GM18907 (cell line): ENCODE results near the gene ULBP1.
"Not testable (repeated sequence)": the region's sequence is repeated elsewhere in the genome, so short reads cannot be mapped to it uniquely, and the experiment has no call there.

ENCODE experiments used
- ATAC-seq: cut with Tn5 transposase; IDR thresholded peaks from one replicate; pipeline ENCODE4 v1.9.1; 2021; ENCODE audit warnings: mild to moderate bottlenecking, moderate library complexity; ENCODE audit not compliant: unreplicated experiment

ULBP1 gene, protein sequence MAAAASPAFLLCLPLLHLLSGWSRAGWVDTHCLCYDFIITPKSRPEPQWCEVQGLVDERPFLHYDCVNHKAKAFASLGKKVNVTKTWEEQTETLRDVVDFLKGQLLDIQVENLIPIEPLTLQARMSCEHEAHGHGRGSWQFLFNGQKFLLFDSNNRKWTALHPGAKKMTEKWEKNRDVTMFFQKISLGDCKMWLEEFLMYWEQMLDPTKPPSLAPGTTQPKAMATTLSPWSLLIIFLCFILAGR

DNA sequence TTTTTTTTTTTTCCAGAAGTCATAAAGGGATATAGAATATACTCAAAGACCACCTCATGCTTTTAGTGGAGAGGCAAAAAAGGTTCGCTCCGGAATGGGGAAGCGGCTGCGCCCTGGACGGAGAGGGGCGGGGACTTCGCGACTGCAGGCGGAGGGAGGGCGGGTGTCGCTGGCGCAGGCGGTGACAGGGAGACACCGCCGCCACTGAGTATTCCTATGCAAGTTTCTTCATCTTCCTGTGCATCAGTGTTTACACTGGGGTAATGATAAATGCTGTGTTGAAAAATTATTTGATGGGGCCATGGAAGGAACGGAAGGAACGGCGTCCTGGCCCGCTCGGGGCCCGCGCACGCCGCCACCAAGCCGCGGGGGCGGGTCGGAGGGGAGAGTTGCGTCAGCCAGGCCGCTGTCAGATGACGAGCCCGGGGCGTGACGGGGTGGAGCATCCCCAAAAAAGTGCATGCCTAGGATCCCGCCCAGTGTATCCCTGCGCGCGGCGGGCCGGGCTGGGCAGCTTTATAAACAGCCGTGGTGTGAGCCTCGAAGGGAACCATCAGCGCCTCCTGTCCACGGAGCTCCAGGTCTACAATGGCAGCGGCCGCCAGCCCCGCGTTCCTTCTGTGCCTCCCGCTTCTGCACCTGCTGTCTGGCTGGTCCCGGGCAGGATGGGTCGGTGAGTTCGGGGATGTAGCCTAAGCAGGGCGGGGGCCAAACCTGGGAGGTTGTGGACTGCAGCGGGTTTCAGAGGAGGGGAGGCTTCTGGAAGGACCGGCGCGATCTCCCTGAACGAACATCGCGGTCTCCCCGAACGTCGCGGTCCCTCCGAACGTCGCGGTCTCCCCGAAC is at the start of gene ULBP1:
Gene ULBP1 (plus strand): TSS at position 482 of the 846 bp plus-strand sequence. CDS start 107 bp downstream, at position 589.
- ATAC-seq: peak; percentile 52

DNA sequence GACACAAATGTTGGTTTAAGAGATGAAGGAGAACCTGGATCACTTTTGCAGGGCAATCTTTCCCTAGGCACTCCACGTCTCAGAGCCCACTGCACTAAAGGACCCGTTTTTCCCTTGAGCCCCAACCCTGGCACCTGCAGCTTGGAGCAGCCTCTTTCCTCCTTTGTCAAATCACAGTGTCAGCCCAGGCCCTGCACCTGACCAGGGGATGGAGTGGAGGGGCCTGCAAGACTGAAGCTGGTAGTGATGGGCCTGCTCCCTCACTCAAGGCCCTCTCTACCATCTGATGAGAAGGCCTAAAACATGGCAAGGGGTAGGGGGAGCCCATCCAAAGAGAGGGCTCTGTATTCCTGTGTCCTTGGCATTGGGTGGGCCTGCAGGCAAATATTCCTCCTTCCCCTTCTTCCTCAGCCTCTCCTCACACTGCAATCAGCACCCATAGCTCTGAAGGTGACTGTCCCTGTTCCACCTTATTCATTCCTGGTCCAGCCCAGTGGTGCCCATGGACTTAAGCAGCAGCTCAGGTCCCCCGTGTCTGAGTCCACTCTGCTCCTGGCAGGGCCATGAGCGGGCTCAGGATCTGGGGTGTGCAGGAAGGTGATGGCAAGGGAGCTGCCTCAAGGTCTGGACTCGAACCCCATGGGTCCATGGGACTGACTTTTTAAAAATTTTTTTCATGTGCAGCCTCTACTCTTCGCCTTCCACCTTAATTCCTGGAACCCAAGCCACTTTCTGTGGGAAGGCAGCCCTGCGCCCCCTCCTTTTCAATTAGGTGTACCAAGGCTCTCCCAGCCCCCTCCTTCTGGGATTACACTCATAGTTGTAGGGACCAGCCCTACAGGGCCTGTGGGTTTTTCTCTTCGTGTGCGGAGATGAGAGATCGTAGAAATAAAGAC is 47.5 kb upstream of the ULBP1 start:
- no peak for ATAC-seq

DNA sequence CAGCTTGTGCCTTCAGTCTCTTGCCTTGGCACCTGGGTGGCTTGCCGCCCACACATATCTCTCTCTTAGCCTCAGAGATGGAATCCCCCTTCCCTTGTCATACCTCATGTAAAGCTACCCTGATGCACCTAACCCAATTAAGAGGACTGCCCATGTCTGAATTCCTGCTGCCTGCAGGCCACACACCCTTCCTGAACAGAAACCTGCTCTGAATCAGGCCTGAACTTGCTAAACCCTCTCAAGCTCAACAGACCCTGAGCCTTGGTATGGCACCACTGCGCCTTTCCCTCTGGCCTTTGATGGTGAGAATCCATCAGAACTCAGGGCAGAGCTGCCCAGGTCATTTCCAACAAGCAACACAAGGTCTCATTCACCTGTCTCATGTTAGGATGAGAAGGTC is 46.1 kb upstream of the ULBP1 start:
- no peak for ATAC-seq

DNA sequence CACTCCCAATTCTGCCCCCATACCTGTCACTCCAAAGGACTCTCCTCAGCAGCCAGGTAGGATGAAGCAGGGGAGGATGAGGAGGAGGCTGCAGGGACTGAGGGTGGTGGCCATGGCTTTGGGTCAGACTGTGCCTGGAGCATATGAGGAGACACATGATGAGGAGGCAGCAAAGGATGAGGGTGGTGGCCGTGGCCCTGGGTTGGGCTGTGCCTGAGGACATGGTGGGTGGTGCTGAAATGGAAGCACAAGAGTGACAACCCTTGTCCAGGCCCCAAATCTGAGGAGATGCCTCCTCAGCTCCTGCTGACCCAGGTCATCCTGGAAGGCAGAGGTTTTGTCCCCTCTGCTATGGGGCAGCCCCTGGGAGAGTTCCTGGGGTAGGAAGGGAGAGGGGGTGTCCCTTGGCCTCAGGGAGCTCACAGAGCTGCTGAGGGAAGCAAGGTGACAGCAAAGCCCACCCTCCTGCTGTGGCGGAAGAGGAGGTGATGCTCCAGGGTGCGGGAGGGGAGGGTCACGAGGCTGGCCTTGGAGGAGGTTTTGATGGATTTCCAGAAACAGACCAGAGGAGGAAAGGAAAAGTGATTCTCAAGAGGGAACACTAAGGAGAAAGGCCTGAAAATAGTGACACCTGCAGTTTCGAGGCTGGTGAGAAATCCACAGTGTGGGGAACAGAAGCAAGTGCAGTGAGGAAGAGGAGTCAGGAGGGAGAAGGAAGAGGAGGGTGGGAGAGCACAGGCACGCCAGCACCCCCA is 45.4 kb upstream of the ULBP1 start:
- ATAC-seq: no peak

DNA sequence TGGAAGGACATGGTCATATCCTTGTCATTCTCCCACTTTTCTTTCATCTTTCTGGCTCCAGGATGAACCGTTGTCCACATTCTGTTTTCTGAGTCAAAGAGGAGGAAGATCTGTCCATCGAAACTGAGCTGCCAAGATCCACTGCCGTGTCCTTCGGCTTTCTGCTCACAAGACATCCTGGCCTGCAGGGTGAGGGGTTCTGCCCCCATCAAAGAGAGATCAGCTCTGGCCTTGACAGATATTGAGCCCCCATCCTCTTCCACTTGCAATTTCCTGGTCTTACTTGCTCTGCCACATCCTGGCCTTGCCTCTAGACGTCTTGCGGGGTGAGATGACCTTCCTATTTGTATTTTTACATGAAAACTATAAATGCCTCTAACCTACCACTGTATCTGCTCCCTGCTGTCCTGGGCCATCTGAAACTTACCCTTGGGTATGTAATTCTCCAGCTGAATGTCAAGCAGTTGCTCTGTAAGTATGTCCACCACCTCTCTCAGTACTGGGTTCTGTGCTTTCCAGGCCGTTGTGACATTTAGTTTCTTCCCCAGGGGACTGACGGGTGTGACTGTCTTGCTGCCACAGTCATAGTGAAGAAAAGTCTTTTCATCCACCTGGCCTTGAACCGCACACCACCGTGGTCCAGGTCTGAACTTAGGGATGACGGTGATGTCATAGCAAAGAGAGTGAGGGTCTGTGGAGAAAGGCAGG is 44.5 kb upstream of the ULBP1 start:
- ATAC-seq: not testable (repeated sequence)

DNA sequence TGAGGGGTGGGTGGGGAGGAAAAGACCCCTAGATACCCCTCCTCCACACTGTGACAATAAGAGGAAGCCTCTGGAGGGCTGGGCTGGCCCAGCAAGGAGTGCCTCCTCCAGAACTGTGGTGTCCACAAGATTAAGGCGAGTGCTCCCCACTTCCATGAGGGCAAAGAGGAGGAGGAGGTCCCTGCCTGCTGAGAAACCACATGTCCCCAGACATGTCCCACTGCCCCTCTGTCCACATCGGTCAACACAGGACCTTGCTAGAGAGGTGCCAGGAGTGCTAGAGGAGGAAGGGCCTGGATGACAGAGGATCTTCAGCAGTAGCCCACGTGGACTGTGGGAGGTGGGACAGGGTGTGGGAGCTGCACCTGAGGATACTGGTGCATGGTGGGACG is 43.9 kb upstream of the ULBP1 start:
- ATAC-seq: no peak

DNA sequence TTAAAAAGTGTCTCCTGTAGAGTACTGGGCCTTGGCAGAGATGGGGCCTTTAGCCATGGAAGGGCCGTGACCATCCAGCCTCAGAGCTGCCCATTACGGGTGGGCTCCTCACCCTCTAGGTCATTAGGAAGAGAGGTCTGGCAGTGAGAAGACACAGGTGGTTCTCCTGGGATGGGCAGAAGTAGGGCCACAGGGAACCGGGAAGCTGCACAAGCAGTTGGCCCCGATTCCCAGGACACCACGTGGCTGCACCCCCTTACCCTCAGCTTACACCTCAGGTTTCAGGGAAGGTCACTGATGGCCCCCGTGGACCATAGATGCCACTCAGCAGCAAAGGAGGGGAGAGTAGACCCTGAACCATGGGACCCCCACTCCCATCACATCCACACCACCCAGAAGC is 42.4 kb upstream of the ULBP1 start:
- ATAC-seq: no peak

DNA sequence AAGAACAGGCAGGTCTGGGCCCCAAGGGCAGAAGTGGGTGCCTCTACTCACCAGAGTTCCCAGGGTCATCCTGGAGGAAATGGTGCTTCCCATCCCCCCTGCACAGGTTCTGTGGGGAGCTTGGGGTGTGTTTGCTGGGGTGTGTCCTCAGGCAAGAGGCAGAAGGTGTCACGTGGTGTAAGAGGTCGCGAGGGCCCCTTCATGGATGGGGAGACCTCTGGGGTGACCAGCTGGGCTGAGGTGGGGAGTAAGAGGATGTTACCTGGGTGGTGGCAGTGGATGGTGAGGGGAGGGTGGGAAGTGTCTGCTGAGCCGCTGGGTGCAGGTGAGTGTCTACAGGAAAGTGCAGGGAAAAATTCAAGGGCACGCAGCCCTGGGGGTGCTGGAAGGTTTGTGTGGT is 41.7 kb upstream of the ULBP1 start:
- ATAC-seq: not testable (repeated sequence)

DNA sequence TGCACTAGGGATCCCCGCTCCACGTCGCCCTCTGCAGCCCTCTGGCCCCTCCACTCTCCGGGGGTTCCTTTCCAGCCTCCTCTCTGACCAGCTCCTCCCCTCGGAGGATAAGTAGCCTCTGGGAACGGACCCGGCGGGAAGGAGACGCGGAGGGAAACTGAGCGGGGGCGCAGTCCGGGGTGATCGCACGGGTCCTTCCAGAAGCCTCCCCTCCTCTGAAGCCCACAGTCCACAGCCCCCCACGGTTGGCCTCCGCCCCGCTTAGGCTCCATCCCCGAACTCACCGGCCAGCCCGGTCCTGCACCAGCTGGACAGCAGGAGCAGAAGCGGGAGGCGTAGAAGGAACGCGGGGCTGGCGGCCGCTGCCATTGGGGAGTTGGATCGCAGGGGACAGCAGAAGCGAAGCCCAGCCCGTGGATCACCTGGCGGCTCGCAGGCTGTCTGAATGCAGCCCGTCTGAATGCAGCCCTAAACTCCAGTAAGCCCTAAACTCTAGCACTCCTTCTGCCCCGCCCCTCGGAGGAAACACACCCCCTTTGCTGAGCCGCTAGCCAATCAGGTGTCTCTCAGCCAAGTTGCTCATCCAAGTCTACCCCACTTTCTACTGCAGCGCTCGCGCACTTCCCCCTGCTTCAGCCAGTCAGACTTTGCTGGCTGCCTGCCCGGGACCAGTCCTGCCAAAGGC is 41.0 kb upstream of the ULBP1 start, which contains the start of gene RAET1G:
Gene RAET1G (minus strand): TSS at position 480 of the 685 bp plus-strand sequence. CDS start 111 bp downstream, at position 369.
- no peak for ATAC-seq

DNA sequence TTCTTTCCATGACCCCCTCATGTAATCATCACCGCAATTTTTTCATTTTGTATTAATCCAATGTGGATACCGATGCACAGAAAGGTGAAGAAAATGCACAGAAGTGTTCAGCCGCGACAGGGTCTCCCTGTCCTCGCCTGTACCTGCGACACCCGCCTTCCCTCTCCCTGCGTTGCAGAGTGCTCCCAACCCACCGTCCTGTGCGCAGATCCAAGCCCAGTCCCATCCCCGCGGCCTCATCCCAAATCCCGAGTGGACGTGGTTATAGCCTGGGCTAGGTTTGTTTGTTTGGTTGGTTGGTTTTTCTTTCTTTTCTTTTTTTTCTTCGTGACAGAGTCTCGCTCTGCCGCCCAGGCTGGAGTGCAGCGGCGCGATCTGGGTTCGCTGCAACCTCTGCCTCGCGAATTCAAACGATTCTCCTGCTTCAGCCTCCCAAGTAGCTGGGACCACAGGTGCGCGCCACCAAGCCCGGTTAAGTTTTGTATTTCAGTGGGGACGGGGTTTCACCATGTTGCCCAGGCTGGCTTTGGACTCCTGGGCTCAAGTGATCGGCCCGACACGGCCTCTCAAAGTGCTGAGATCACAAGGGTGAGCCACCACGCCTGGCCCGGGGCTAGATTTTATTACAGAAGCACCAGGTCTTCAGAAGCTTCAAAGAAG is 40.3 kb upstream of the ULBP1 start:
- no peak for ATAC-seq

DNA sequence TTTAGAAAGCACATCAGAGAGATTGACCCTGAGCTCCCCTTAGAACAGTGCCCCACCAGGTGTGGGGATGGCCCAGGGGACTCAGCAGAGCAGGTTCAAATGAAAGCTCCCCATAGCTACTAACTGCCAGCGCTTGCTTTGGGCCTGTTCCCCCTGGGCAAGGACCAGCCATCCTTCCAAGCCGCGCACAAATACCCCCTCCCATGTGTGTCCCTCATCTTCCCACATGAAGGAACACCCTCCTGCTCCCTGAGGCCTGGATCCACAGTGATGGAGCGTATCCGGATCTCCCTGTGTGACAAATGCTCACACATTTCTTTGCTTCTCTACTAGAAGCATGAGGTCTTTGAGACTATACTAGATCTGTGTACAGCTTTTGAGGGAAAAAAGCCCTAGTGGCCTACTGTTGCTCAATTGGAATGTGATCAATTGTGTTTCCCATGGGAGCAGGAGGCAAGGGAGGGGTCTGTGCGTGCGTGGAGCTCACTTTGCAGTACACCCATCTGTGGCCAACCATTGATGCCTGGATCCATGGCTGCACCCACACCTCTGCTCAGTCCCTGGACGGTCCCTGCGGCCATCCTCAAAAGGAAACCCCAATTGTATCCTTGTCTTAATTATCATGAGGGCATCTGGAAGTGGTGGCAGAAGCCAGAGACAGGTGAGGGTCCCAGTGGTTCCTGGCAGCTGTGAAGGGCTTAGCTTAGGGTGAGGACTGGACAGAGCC is 39.4 kb upstream of the ULBP1 start:
- ATAC-seq: no peak

DNA sequence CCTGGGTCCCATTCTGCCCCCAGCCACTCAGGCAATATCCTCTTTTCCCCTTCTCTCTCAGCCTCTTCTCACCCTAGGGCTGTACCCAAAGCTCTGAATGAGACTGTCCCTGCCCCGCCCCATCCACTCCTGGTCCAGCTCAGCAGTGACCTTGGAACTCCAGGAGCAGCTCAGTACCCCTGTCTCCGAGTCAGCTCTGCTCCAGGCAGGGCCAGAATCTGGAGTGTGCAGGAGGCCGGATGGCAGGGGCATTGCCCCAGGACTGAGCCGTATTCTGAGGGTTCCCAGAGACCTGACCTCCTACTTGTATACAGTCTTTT is 38.9 kb upstream of the ULBP1 start:
- no peak for ATAC-seq

DNA sequence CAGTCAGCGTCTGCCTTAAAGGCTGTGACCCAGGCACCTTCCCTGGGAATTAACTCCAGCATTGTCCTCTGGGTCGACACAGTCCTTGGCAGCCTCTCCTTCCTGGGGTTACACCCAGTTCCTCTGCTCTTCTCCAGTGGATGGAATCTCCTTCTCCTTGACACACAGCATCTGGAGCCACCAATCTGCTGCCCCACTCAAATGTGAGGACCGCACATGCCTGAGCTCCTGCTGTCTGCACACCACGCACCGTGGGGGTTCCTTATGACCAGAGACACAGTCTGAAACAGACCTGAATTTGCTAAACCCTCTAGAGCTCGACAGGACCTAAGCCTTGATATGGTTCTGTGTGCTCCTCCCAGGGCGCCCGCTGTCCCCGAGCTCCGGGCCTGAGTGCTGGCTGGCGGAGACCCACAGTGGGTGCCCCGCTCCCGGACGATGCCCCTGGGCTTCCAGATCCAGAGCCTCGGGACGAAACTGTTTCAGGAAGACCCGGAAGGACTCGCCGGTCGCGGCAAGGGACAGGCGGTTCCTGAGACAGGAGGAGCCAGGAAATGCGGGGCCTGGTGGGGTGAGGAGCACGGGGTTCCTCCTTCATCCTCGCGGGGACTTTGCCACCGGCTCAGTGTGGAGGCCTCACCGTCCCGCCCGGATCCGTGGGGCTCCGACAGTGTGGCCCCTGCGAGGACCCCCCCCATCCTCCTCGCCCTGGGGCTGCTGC is 38.3 kb upstream of the ULBP1 start:
- ATAC-seq: no peak

DNA sequence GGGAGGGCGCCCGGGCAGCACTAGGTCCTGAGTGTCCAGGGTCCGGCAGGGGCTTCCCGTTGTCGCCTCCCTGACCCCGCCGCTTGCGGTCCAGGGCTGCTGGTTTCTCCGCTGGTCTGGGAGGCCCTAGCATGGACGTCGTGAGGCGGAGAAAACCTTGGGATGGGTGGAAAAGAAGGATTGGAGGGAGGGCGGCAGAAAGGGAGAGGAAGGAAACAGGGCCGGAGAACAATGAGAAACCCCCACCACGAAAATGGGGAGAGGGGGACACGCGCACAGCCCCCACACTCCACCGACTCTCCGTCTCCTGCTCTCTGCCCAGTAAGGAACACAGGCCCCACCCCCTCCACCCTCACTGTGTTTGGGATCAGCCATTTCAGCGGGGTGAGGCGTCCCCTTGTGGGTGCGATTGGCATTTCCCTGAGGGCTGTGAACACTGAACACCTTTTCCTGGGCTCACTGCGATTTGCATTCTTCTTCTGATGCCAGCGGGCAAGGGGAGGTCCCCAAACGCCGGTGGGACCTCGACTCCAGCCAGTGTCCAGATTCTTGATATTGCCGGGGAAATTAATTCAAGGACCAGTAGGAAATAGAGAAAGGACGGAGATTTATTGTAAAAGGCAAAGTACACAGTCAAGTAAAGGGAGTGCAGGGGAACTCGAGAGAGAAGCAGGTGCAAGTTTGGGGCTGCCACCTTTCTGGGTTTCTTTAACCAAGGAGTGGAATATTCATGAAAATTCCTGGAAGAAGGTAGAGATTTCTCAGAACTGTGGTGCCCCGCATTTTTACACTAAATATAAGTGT is 37.6 kb upstream of the ULBP1 start:
- ATAC-seq: no peak

DNA sequence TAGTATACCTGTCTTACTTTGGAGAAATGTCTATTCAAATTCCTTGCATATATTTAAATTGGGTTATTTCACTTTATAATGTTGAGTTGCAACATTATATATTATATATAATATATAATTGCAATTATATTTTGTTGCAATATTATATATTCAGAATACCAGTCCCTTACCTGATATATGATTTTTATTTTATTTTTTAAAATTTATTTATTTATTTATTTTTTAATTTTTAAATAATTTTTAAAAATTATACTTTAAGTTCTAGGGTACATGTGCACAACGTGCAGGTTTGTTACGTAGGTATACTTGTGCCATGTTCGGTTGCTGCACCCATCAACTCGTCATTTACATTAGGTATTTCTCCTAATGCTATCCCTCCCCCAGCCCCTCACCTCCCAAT is 36.7 kb upstream of the ULBP1 start:
- not testable (repeated sequence) for ATAC-seq

DNA sequence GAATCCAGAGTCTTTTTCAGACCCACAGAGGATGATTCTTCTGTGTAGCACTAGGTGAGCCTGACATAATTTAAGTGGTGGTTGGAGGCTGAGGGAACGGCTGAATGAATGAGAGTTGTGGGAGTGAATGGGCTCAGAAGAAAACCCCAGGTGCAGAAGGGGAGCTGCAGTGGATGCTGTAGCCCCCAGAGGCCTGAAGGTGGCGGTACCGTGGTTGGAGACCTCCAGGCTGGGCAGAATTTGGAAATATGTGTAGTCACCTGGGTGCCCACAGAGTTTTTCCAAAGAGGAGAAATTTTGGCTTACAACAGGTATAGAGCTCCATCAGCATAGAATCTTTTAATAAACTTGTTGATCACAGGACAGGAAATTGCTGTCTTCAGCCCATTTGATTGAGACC is 34.3 kb upstream of the ULBP1 start:
- no peak for ATAC-seq

DNA sequence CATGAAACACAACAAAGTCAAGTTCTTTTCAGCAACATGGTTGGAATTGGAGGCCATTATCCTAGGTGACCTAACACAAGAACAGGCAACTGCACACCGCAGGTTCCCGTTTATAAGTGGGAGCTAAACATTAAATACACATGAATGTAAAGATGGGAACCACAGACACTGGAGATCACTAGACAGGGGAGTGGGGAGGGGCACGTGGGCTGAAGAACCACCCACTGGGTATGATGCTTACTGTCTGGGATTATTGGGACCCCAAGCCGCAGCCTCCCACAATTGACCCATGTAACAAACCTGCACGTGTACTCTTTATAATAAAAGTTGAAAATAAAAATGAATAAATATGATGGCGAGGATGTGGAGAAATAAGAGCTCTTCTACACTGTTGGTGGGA is 32.2 kb upstream of the ULBP1 start:
- ATAC-seq: no peak
